GM18511 (cell line): ENCODE data around the gene DHODH.
A peak's percentile ranks its signal among the peaks of the same experiment; 100 is the strongest.
"Not testable (repeated sequence)": the region's sequence is repeated elsewhere in the genome, so short reads cannot be mapped to it uniquely, and the experiment has no call there.

Source experiments
- ATAC-seq: cut with Tn5 transposase; IDR thresholded peaks from one replicate; pipeline ENCODE4 v1.9.1; 2021; ENCODE audit warnings: mild to moderate bottlenecking, moderate library complexity; ENCODE audit not compliant: unreplicated experiment

The DHODH gene

GRCh38 chr16:72050769-72051464 lies 42.4 kb downstream of the DHODH start:
- ATAC-seq, result no peak

DNA sequence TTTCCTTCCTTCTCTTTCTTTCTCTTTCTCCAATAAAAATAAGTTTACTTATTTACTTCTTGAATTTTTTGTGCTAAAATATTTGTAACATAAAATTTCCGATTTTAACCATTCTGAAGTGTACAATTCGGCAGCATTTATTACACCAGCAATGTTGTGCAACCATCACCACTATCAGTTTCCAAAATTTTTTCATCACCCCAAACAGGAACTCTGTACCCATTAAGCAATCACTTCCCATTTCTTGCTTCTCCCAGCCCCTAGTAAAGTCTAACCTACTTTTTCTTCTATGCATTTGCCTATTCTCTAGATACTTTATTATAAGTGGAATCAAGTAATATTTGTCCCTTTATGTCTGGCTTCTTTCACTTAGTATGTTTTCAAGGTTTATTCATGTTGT lies 43.3 kb downstream of the DHODH start:
- ATAC-seq, result no peak

DNA sequence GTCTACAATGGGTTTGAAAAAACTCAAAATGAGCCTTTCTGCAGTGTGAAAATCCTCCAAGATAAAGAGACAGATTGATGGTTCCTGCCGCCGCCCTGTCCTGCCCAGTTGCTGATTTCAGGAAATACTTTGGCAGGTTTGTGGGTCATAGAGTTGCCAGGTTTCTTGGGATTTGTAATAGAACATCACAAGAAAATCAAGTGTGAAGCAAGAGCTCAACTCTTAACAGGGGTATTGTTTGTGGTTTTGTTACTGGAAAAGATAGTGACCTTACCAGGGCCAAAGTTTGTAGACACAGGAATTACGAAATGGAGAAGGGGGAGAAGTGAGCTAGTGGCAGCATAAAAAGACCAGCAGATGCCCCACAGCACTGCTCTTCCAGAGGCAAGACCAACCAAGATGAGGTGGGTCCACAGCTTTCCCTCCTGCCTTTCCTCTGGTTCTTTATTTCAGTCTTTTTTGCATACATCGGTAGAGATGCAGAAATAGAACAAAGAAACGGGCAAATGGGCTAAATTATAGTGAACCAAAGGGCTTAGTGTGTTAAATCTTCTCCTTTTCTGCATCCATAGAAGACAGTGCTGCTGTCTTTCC lies 45.8 kb downstream of the DHODH start, which contains the start of gene HP:
Gene HP, plus strand, starts transcription at position 252 of the 594 bp plus-strand sequence. Its CDS starts 148 bp downstream, at position 400.
- ATAC-seq, result not testable (repeated sequence)

- ATAC-seq, result no peak
Observed at GRCh38 chr16:72055911-72056310, 47.4 kb downstream of the DHODH start.

DNA sequence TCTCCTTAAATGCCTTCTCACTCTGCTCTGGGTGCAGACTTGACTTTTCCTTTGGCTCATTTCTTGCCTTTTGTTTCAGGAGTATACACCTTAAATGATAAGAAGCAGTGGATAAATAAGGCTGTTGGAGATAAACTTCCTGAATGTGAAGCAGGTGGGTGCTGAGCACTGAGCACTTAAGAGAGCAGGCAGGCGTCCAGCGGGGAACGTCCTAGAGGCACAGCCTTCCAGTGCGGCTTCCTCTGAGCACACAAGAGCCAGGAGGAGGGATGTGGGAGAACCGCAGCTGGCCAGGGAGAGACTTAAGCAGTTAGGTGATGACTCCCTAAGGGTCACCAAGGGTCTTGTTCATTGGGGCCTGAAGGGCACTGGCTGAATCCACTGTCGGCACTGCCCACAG lies 48.8 kb downstream of the DHODH start:
- not testable (repeated sequence) for ATAC-seq

GRCh38 chr16:72059060-72059459 lies 50.5 kb downstream of the DHODH start:
- ATAC-seq, result not testable (repeated sequence)

DNA sequence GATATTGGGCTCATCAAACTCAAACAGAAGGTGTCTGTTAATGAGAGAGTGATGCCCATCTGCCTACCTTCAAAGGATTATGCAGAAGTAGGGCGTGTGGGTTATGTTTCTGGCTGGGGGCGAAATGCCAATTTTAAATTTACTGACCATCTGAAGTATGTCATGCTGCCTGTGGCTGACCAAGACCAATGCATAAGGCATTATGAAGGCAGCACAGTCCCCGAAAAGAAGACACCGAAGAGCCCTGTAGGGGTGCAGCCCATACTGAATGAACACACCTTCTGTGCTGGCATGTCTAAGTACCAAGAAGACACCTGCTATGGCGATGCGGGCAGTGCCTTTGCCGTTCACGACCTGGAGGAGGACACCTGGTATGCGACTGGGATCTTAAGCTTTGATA lies 51.9 kb downstream of the DHODH start:
- no peak for ATAC-seq

- ATAC-seq, result no peak
Observed at GRCh38 chr16:72061564-72061963, 53.0 kb downstream of the DHODH start.

DNA sequence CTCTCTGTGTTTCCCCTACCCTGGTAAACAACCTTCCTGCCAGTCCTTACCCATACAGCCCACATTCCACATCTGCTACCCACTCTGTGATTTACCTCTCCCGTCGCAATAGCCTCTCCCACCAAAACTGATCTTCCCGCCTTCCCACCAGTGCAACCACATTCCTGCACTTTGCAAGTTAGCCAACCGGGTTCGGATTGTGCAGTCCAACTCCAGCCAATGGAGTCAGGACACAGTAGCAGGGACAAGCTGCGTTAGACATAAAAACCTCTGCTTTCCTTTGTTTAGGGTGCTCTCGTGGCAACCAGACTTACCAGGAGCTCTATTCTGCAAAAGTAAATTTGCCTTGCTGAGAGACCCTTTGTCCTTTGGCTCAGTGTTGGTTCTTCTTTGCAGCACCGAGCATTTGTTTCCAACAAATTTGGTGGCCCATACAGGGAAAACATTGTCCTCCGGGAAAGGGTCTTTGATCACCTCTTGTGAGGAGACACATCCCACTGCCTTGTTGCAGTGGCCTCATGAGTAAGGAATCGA lies 55.9 kb downstream of the DHODH start:
- no peak for ATAC-seq

- peak; percentile 49 for ATAC-seq
Observed at GRCh38 chr16:72066747-72067146, 58.2 kb downstream of the DHODH start.

GRCh38 chr16:72068930-72069329 lies 60.4 kb downstream of the DHODH start:
- no peak for ATAC-seq

DNA sequence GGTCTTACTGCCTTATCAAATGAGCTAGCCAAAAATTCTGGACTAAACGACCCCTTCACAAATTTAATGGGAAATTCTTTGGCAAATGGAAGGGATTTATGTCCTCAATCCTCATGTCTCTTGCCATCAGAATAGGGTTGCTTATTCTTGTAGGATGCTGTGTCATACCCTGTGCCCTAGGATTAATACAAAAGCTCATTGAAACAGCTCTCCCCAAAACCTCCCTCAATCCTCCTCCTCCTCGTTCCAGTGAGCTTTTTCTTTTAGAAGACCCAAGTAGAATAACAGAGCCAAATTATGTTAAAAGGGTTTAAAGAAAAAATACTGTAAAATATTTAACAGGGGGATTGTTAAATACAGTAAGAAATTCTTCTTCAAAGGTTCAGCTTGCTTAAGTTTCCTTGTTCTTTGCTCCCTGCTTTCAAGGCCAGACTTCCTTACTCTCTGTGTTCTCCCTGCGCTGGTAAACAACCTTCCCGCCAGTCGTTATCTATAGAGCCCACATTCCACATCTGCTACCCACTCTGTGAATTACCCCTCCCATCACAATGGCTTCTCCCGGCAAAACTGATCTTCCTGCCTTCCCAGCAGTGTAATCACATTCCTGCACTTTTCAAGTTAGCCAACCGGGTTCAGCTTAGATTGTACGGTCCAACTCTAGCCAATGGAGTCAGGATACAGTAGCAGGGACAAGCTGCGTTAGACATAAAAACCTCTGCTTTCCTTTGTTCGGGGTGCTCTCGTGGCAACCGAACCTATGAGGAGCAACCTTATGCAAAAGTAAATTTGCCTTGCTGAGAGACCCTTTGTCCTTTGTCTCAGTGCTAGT lies 64.2 kb downstream of the DHODH start:
- ATAC-seq, result no peak

DNA sequence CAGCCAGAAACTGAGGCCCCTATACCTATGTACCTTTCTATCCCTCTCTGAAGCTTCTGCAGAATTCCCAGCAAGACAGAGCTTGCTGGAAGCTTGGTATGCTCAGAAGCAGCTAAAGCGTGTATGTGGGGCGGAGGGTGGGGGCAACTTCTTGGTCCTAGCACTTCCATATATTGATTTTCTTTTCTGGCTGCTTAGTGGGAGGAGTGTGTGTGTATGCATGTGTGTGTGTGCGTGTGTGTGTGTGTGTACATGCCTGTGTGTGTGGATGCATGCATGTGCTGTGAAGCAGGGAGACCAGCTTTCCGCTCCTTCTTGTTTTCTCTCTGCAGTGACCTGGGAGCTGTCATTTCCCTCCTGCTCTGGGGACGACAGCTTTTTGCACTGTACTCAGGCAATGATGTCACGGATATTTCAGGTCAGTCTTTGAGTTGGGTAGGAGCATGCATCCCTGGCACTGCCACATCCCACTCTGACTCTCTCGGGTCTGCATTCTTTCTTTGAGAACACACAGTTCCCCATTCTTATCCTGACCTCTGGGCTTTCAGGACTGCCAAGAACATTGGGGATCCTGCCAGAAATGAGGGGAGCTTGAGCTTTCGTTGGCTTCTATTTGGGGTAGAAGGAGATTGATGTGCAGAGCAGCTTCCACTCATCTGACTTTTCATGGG lies 65.2 kb downstream of the DHODH start:
- no peak for ATAC-seq

DNA sequence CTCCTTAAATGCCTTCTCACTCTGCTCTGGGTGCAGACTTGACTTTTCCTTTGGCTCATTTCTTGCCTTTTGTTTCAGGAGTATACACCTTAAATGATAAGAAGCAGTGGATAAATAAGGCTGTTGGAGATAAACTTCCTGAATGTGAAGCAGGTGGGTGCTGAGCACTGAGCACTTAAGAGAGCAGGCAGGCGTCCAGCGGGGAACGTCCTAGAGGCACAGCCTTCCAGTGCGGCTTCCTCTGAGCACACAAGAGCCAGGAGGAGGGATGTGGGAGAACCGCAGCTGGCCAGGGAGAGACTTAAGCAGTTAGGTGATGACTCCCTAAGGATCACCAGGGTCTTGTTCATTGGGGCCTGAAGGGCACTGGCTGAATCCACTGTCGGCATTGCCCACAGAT lies 66.5 kb downstream of the DHODH start:
- not testable (repeated sequence) for ATAC-seq
